Testis (tissue), 2 donors: Measurements from ENCODE around the gene ZXDC.

ENCODE experiments used
- POLR2A ChIP-seq: fragments of 450-650 bp; IDR thresholded peaks from one replicate; pipeline ENCODE4 v1.6.1; 2017; ENCODE audit warnings: antibody characterized with exemption, mild to moderate bottlenecking, moderate library complexity
- TF ChIP-seq, protein P1 (sequence below), 3 experiments: fragments of 450-650 bp in 2 of 3; fragments of 200-600 bp in 1 of 3; sonication (generic) in 1 of 3; IDR thresholded peaks; one replicate each; pipeline ENCODE4 v1.5.1; 2016 to 2019; ENCODE audit warnings: antibody characterized with exemption in 3 of 3, mild to moderate bottlenecking in 2 of 3, moderate library complexity in 1 of 3

GRCh38 chr3:126414961-126415660, 60.6 kb downstream of the ZXDC start:
- TF ChIP-seq, protein P1, sequence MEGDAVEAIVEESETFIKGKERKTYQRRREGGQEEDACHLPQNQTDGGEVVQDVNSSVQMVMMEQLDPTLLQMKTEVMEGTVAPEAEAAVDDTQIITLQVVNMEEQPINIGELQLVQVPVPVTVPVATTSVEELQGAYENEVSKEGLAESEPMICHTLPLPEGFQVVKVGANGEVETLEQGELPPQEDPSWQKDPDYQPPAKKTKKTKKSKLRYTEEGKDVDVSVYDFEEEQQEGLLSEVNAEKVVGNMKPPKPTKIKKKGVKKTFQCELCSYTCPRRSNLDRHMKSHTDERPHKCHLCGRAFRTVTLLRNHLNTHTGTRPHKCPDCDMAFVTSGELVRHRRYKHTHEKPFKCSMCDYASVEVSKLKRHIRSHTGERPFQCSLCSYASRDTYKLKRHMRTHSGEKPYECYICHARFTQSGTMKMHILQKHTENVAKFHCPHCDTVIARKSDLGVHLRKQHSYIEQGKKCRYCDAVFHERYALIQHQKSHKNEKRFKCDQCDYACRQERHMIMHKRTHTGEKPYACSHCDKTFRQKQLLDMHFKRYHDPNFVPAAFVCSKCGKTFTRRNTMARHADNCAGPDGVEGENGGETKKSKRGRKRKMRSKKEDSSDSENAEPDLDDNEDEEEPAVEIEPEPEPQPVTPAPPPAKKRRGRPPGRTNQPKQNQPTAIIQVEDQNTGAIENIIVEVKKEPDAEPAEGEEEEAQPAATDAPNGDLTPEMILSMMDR (IDR thresholded peaks at IDR 0.05), result no peak
- TF ChIP-seq POLR2A, result no peak
